Inflammatory macrophage treated with lipopolysaccharide for 1 hour (primary cell): Measurements from ENCODE around the gene ANKRD34C.

Experiments
- DNase-seq, 2 donors: peaks; one replicate each; pipeline ENCODE4 v3.0.0-alpha.2; 2020 to 2022

ANKRD34C gene

GRCh38 chr15:79282371-79283251 lies at the start of gene ANKRD34C:
ANKRD34C (plus strand) TSS chr15:79282722; CDS start chr15:79293285, 10,563 bp downstream.
- no peak for DNase-seq

- DNase-seq = no peak
Measured at GRCh38 chr15:79233236-79233635, 49.3 kb upstream of the ANKRD34C start.

GRCh38 chr15:79240036-79240435 lies 42.5 kb upstream of the ANKRD34C start:
- no peak for DNase-seq

GRCh38 chr15:79243723-79244122 lies 38.8 kb upstream of the ANKRD34C start:
- DNase-seq = no peak

- no peak for DNase-seq
Measured at GRCh38 chr15:79244876-79245275, 37.6 kb upstream of the ANKRD34C start.

GRCh38 chr15:79248183-79248582 lies 34.3 kb upstream of the ANKRD34C start:
- no peak for DNase-seq

GRCh38 chr15:79257454-79257853 lies 25.1 kb upstream of the ANKRD34C start:
- DNase-seq = no peak

GRCh38 chr15:79261836-79262235 lies 20.7 kb upstream of the ANKRD34C start:
- DNase-seq = no peak

- no peak for DNase-seq
Measured at GRCh38 chr15:79265167-79265566, 17.4 kb upstream of the ANKRD34C start.

- no peak for DNase-seq
Measured at GRCh38 chr15:79265987-79266579, 16.4 kb upstream of the ANKRD34C start.

GRCh38 chr15:79283252-79284048 lies 928 bp downstream of the ANKRD34C start:
- DNase-seq = peak; percentile 4 to 38

GRCh38 chr15:79290642-79291275 lies 8.2 kb downstream of the ANKRD34C start:
- no peak for DNase-seq

- no peak for DNase-seq
Measured at GRCh38 chr15:79292011-79292410, 9.5 kb downstream of the ANKRD34C start.

GRCh38 chr15:79294075-79294474 lies 11.6 kb downstream of the ANKRD34C start:
- DNase-seq = no peak

GRCh38 chr15:79296583-79296982 lies 14.1 kb downstream of the ANKRD34C start:
- no peak for DNase-seq

GRCh38 chr15:79299126-79299840 lies 16.8 kb downstream of the ANKRD34C start:
- no peak for DNase-seq

GRCh38 chr15:79299841-79300235 lies 17.3 kb downstream of the ANKRD34C start:
- DNase-seq = no peak

GRCh38 chr15:79307251-79307650 lies 24.7 kb downstream of the ANKRD34C start:
- no peak for DNase-seq

- DNase-seq = no peak
Measured at GRCh38 chr15:79308874-79309273, 26.4 kb downstream of the ANKRD34C start.

GRCh38 chr15:79310612-79310984 lies 28.1 kb downstream of the ANKRD34C start:
- DNase-seq = peak in 1 of 2 donors; percentile 6

GRCh38 chr15:79310985-79311900 lies 28.7 kb downstream of the ANKRD34C start, which contains the start of gene TMED3:
TMED3 (plus strand) TSS chr15:79311112; CDS start chr15:79311250, 138 bp downstream.
- peak; percentile 62 to 72 for DNase-seq
